Measurements from ENCODE around the gene CTSA.

DNA sequence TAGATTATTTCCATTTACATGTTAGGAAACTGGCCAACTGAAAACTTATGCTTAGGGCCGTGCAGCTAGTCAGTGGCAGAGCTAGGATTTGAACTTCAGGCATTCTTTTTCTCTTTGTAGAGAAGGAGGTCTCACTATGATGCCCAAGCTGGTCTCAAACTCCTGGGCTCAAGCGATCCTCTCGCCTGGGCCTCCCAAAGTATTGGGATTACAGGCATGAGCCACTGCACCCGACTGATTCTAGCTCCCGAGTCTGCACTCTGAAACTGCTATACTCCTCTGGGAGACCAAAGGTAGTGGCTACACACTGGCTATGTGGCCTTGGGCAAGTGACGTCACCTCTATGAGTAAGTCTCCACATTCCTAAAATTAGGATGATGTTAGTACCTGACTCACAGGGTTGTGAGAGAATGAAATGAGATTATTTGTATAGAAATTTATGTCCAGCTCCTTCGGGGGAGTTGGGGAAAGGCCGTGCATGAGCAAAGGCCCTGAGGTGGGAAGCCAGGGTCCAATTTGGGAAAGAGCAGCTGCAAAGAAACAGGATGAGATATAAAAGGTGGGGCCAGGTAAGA lies 14.5 kb downstream of the CTSA start:
- TF ChIP-seq, protein P1, sequence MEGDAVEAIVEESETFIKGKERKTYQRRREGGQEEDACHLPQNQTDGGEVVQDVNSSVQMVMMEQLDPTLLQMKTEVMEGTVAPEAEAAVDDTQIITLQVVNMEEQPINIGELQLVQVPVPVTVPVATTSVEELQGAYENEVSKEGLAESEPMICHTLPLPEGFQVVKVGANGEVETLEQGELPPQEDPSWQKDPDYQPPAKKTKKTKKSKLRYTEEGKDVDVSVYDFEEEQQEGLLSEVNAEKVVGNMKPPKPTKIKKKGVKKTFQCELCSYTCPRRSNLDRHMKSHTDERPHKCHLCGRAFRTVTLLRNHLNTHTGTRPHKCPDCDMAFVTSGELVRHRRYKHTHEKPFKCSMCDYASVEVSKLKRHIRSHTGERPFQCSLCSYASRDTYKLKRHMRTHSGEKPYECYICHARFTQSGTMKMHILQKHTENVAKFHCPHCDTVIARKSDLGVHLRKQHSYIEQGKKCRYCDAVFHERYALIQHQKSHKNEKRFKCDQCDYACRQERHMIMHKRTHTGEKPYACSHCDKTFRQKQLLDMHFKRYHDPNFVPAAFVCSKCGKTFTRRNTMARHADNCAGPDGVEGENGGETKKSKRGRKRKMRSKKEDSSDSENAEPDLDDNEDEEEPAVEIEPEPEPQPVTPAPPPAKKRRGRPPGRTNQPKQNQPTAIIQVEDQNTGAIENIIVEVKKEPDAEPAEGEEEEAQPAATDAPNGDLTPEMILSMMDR (conservative IDR thresholded peaks at IDR 0.05; ENCODE audit: low read depth in 2 of 2), result no peak
- TF ChIP-seq EZH2phosphoT487 (IDR thresholded peaks at IDR 0.05; ENCODE audit: unreplicated experiment) (no peak), EZH2 (IDR thresholded peaks at IDR 0.05; ENCODE audit: low read depth, unreplicated experiment) (no peak), POLR2AphosphoS5 (IDR thresholded peaks at IDR 0.05; ENCODE audit: low read depth) (no peak), NANOG (IDR thresholded peaks at IDR 0.05; ENCODE audit: borderline replicate concordance) (no peak)
- TF ChIP-seq, protein P2, sequence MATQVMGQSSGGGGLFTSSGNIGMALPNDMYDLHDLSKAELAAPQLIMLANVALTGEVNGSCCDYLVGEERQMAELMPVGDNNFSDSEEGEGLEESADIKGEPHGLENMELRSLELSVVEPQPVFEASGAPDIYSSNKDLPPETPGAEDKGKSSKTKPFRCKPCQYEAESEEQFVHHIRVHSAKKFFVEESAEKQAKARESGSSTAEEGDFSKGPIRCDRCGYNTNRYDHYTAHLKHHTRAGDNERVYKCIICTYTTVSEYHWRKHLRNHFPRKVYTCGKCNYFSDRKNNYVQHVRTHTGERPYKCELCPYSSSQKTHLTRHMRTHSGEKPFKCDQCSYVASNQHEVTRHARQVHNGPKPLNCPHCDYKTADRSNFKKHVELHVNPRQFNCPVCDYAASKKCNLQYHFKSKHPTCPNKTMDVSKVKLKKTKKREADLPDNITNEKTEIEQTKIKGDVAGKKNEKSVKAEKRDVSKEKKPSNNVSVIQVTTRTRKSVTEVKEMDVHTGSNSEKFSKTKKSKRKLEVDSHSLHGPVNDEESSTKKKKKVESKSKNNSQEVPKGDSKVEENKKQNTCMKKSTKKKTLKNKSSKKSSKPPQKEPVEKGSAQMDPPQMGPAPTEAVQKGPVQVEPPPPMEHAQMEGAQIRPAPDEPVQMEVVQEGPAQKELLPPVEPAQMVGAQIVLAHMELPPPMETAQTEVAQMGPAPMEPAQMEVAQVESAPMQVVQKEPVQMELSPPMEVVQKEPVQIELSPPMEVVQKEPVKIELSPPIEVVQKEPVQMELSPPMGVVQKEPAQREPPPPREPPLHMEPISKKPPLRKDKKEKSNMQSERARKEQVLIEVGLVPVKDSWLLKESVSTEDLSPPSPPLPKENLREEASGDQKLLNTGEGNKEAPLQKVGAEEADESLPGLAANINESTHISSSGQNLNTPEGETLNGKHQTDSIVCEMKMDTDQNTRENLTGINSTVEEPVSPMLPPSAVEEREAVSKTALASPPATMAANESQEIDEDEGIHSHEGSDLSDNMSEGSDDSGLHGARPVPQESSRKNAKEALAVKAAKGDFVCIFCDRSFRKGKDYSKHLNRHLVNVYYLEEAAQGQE (IDR thresholded peaks at IDR 0.05; ENCODE audit: unreplicated experiment), result no peak
- TF ChIP-seq, protein P3, sequence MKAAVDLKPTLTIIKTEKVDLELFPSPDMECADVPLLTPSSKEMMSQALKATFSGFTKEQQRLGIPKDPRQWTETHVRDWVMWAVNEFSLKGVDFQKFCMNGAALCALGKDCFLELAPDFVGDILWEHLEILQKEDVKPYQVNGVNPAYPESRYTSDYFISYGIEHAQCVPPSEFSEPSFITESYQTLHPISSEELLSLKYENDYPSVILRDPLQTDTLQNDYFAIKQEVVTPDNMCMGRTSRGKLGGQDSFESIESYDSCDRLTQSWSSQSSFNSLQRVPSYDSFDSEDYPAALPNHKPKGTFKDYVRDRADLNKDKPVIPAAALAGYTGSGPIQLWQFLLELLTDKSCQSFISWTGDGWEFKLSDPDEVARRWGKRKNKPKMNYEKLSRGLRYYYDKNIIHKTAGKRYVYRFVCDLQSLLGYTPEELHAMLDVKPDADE (IDR thresholded peaks at IDR 0.05), result no peak

Data from GM23338 (cell line).